ENCODE results near the gene ANKRD16.

ANKRD16 gene

DNA sequence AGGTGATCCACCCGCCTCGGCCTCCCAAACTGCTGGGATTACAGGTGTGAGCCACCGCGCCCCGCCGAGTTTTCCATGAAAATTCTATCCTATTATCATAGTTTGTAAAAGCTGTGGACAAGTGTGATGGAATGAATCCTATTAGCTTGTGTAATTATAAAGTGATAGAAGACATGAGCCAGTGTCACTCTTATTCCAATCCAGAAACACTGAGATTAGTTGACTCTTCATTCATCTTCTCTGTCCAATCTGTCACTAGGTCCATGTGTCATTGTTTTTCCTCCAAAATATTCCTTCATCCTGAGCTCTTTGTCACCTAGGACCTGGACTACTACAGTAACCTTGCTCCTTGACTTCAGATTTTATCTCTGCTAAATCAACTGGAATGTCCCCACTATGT, 13.9 kb upstream of the ANKRD16 start:
- no peak overlapping the region for H3K27ac ChIP-seq
- no peak for TF ChIP-seq ZFX (IDR thresholded peaks at IDR 0.05; ENCODE audit: borderline replicate concordance)
- TF ChIP-seq, protein P1, sequence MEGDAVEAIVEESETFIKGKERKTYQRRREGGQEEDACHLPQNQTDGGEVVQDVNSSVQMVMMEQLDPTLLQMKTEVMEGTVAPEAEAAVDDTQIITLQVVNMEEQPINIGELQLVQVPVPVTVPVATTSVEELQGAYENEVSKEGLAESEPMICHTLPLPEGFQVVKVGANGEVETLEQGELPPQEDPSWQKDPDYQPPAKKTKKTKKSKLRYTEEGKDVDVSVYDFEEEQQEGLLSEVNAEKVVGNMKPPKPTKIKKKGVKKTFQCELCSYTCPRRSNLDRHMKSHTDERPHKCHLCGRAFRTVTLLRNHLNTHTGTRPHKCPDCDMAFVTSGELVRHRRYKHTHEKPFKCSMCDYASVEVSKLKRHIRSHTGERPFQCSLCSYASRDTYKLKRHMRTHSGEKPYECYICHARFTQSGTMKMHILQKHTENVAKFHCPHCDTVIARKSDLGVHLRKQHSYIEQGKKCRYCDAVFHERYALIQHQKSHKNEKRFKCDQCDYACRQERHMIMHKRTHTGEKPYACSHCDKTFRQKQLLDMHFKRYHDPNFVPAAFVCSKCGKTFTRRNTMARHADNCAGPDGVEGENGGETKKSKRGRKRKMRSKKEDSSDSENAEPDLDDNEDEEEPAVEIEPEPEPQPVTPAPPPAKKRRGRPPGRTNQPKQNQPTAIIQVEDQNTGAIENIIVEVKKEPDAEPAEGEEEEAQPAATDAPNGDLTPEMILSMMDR (IDR thresholded peaks at IDR 0.05): no peak

DNA sequence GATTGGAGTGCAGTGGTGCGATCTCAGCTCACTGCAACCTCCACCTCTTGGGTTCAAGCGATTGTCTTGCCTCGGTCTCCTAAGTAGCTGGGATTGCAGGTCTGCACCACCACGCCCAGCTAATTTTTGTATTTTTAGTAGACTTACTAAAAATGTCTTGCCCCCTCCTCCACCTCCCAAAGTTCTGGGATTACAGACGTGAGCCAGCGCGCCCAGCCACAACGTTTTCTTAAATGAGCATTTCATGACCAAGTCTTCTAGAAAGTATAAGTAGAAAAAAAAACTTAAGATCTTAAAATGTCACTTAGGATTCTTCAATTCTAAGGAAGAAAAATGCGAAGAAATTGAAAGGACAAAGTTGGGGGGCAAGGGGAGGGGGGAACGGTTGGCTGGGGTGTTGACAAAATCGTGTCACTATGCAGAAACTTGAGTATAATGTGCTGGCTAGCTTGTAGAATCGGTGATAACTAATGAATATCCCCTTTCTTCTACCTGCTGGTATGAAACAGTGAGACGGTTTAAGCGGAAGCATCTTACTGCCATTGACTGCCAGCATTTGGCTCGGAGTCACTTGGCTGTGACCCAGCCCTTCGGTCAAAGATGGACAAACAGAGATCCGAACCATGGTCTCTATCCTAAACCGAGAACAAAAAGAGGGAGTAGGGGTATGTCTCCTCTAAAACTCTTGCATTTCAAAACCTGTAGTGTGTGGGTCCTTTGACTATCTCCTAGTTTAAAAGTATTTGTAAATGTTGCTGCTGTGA, 13.0 kb upstream of the ANKRD16 start:
- no peak overlapping the region for H3K27ac ChIP-seq
- TF ChIP-seq, protein P1 (IDR thresholded peaks at IDR 0.05): no peak
- TF ChIP-seq ZFX (IDR thresholded peaks at IDR 0.05; ENCODE audit: borderline replicate concordance): no peak

DNA sequence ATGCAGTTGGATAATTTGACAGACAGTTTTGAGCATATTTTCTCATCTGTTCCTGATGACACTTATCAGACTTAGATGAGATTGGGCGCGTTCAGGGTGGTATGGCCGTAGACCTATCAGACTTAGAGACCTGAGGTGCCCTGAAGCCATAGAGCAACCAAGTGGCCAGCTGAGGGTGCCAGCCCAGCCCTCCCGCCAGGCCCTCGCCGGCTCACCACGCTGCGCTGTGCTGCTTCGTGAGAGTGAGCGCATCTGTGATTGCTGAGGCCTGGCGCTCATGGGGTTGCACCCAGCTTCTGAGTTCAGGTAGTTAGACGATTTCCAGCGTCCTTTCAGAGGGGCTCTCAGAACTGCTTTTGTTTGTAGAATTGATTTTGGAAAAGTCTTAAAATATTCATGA, 10.6 kb upstream of the ANKRD16 start:
- TF ChIP-seq ZFX (IDR thresholded peaks at IDR 0.05; ENCODE audit: borderline replicate concordance): no peak
- TF ChIP-seq, protein P1 (IDR thresholded peaks at IDR 0.05): no peak
- H3K27ac ChIP-seq: no peak overlapping the region

DNA sequence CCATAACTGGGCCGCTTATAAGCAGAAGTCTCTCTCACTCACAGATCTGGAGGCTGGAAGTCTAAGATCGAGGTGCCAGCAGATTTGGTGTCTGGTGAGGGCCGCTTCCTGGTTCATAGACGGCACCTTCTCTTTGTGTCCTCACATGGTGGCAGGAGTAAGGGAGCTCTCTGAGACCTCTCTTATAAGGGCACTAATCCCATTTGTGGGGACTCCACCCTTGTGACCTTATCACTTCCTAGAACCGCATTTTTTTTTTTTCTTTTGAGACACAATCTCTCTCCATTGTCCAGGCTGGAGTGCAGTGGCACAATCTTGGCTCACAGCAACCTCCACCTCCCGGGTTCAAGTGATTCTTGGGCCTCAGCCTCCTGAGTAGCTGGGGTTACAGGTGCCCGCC, 8.5 kb upstream of the ANKRD16 start:
- TF ChIP-seq, protein P1 (IDR thresholded peaks at IDR 0.05): no peak
- TF ChIP-seq ZFX (IDR thresholded peaks at IDR 0.05; ENCODE audit: borderline replicate concordance): no peak
- no peak overlapping the region for H3K27ac ChIP-seq

DNA sequence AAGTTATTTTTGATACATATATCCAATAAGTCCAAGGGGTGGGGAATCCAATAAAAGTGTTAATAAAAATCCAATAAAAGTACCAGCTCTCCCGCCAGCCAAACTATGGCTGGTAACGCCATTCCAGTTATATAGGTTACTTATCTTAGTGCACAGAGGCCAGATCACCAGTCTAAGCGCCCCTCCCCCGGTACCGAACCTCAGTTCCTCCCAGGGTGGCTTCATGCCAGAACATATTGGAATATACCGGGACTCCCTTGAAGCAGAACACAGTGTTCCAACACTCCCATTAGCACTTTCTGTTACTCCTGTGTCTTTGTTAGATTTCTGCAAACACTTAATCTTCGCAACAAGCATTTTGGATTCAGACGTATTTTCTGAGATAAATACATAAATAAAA, 7.8 kb upstream of the ANKRD16 start:
- TF ChIP-seq, protein P1 (IDR thresholded peaks at IDR 0.05): no peak
- TF ChIP-seq ZFX (IDR thresholded peaks at IDR 0.05; ENCODE audit: borderline replicate concordance): no peak
- H3K27ac ChIP-seq: no peak overlapping the region

DNA sequence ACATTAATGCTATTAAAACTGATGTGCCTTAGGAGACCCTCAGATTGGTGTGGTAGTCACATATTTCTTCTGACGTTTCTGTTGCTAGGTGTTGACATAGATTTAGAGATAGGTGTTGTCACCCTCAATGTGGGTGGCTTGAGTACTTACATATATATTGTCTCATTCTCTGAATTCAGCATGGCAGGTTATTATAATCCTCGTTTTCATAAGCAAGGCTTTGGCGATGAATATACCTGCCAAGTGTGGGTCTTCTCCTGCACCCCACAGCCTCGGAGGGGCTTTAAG, 7.3 kb upstream of the ANKRD16 start:
- H3K27ac ChIP-seq: no peak overlapping the region
- TF ChIP-seq ZFX (IDR thresholded peaks at IDR 0.05; ENCODE audit: borderline replicate concordance): no peak
- TF ChIP-seq, protein P1 (IDR thresholded peaks at IDR 0.05): no peak

DNA sequence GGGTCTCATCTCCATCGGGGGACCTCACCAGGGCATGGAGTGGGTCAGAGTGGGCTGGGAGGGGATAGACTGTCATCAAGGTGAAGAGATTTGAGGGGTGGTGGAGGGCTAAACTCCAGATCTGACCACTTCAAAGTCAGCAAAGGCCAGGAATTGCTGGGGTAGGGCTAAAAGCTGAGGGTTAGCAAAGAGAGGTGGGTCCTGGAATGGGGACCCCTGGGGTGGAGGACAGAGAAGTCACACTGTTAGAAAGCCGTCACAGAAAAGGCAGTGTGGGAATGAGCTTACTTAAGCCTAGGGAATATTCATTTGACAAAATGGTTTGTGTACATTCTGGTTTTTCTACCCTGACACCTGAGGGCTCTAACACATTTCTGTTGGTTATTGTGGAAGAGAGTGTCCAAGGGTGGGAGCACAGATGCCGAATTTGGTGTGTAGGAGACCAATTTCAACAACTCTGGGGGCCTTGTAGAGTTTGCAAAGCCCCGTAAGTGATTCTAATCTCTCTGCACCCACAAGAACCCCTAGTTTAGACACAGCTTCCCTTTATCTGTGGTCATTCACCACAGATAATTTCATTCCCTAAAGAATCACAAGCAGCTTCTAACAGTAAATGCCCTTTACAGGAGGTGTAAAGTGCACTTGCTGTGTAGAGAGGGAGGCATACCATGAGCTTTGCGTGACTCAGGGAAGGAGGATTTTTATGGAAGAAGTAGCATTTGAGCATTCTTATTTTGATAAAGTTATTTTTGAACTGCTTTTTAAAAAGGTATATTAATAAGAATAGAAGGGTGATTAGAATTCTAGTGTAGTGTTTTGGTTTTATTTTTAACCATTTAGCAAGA, 6.7 kb upstream of the ANKRD16 start:
- no peak for TF ChIP-seq ZFX (IDR thresholded peaks at IDR 0.05; ENCODE audit: borderline replicate concordance)
- TF ChIP-seq, protein P1 (IDR thresholded peaks at IDR 0.05): no peak
- no peak overlapping the region for H3K27ac ChIP-seq
